ENCODE data around the gene ARSD.

DNA sequence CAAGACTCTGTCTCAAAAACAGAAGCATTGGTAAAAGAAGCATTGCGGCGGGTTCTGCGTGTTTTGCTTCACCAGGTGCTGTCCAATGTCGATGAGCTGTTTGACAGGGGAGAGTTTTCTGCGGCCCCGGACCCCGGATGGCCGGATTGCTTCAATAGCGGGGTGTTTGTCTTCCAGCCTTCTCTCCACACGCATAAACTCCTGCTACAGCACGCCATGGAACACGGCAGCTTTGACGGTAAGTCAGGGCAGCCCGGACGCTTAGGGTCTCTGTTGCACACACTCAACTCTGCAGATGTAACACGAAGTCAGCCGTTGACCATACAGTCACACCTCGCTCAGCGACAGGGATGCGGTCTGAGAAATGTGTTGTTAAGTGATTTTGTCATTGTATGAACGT, 74.2 kb downstream of the ARSD start:
- no peak for TF ChIP-seq GLIS3 (CRISPR knock-in tag; IDR thresholded peaks at IDR 0.05)
- no peak for TF ChIP-seq BACH2 (CRISPR knock-in tag; IDR thresholded peaks at IDR 0.05; ENCODE audit: borderline replicate concordance)
- no peak for TF ChIP-seq SNAI2 (CRISPR knock-in tag; IDR thresholded peaks at IDR 0.05)
- TF ChIP-seq, protein P1, sequence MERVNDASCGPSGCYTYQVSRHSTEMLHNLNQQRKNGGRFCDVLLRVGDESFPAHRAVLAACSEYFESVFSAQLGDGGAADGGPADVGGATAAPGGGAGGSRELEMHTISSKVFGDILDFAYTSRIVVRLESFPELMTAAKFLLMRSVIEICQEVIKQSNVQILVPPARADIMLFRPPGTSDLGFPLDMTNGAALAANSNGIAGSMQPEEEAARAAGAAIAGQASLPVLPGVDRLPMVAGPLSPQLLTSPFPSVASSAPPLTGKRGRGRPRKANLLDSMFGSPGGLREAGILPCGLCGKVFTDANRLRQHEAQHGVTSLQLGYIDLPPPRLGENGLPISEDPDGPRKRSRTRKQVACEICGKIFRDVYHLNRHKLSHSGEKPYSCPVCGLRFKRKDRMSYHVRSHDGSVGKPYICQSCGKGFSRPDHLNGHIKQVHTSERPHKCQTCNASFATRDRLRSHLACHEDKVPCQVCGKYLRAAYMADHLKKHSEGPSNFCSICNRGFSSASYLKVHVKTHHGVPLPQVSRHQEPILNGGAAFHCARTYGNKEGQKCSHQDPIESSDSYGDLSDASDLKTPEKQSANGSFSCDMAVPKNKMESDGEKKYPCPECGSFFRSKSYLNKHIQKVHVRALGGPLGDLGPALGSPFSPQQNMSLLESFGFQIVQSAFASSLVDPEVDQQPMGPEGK (CRISPR knock-in tag; IDR thresholded peaks at IDR 0.05; ENCODE audit: borderline replicate concordance): no peak
- TF ChIP-seq PPARA (CRISPR knock-in tag; IDR thresholded peaks at IDR 0.05; ENCODE audit: borderline replicate concordance): no peak
- TF ChIP-seq ARNTL (CRISPR knock-in tag; IDR thresholded peaks at IDR 0.05; ENCODE audit: borderline replicate concordance, low read depth): no peak
- no peak for TF ChIP-seq ZFP3 (CRISPR knock-in tag; IDR thresholded peaks at IDR 0.05)
- TF ChIP-seq ESRRG (CRISPR knock-in tag; IDR thresholded peaks at IDR 0.05): no peak
- TF ChIP-seq ZC3H10 (CRISPR knock-in tag; IDR thresholded peaks at IDR 0.05): no peak
- TF ChIP-seq, protein P2, sequence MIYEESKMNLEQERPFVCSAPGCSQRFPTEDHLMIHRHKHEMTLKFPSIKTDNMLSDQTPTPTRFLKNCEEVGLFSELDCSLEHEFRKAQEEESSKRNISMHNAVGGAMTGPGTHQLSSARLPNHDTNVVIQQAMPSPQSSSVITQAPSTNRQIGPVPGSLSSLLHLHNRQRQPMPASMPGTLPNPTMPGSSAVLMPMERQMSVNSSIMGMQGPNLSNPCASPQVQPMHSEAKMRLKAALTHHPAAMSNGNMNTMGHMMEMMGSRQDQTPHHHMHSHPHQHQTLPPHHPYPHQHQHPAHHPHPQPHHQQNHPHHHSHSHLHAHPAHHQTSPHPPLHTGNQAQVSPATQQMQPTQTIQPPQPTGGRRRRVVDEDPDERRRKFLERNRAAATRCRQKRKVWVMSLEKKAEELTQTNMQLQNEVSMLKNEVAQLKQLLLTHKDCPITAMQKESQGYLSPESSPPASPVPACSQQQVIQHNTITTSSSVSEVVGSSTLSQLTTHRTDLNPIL (CRISPR knock-in tag; IDR thresholded peaks at IDR 0.05; ENCODE audit: low read depth): no peak
- no peak for TF ChIP-seq TOX (CRISPR knock-in tag; IDR thresholded peaks at IDR 0.05; ENCODE audit: borderline replicate concordance)
- TF ChIP-seq OSR1 (CRISPR knock-in tag; IDR thresholded peaks at IDR 0.05): no peak
- TF ChIP-seq RARB (CRISPR knock-in tag; IDR thresholded peaks at IDR 0.05): no peak
- no peak for TF ChIP-seq ZNF8 (CRISPR knock-in tag; IDR thresholded peaks at IDR 0.05)
